GM12874 (cell line): Measurements from ENCODE around the gene KDM4C.

Source experiments
- CTCF ChIP-seq: IDR thresholded peaks from 2 replicates; pipeline ENCODE4 v1.5.1; 2011; ENCODE audit warnings: low read depth, mild to moderate bottlenecking, control low read depth, low read length, moderate library complexity; ENCODE audit not compliant: insufficient read depth

The KDM4C gene

GRCh38 chr9:7033076-7034045 lies 275.6 kb downstream of the KDM4C start:
- no peak for TF ChIP-seq CTCF

- TF ChIP-seq CTCF: no peak
Observed at GRCh38 chr9:7037176-7037575, 279.4 kb downstream of the KDM4C start.

GRCh38 chr9:7042124-7042523 lies 284.4 kb downstream of the KDM4C start:
- no peak for TF ChIP-seq CTCF

GRCh38 chr9:7045361-7045760 lies 287.6 kb downstream of the KDM4C start:
- no peak for TF ChIP-seq CTCF

- no peak for TF ChIP-seq CTCF
Observed at GRCh38 chr9:7051711-7052110, 293.9 kb downstream of the KDM4C start.

- no peak for TF ChIP-seq CTCF
Observed at GRCh38 chr9:7053903-7054302, 296.1 kb downstream of the KDM4C start.

GRCh38 chr9:7055171-7055903 lies 297.6 kb downstream of the KDM4C start:
- no peak for TF ChIP-seq CTCF
